ENCODE results near the gene NKX3-2. TPM values are rescaled to one million over a fixed set of nuclear protein-coding genes. Genes with fewer than 3 reads are reported as not detected.

Gene NKX3-2
- total RNA-seq, 1 donor from 2014 or later = not detected

GRCh38 chr4:13523591-13524503, 20.5 kb downstream of the NKX3-2 start:
- no peak for TF ChIP-seq CTCF (IDR thresholded peaks at IDR 0.05; ENCODE audit: insufficient read depth, low read length, poor library complexity, severe bottlenecking)

GRCh38 chr4:13523105-13523477, 21.2 kb downstream of the NKX3-2 start:
- no peak for DNase-seq (ENCODE audit: low read depth)
- no peak overlapping the region for H3K4me3 ChIP-seq (ENCODE audit: low read depth, low read length)
- no peak for TF ChIP-seq CTCF (IDR thresholded peaks at IDR 0.05; ENCODE audit: insufficient read depth, low read length, poor library complexity, severe bottlenecking)
- no peaks in the 10 kb centered on the region for H3K36me3 ChIP-seq (ENCODE audit: control insufficient read depth, insufficient read depth, low read length)
- H3K27me3 ChIP-seq (ENCODE audit: control insufficient read depth, insufficient read depth, low read length) = peaks cover 66% of the 10 kb centered on the region

More at GRCh38 chr4:13523591-13524503, 20.5 kb downstream of the NKX3-2 start:
- H3K36me3 ChIP-seq (ENCODE audit: control insufficient read depth, insufficient read depth, low read length) = no peaks in the 10 kb centered on the region
- DNase-seq (ENCODE audit: low read depth) = no peak
- H3K4me3 ChIP-seq (ENCODE audit: low read depth, low read length) = no peak overlapping the region
- H3K27me3 ChIP-seq (ENCODE audit: control insufficient read depth, insufficient read depth, low read length) = peaks cover 74% of the 10 kb centered on the region

- no peak for TF ChIP-seq CTCF (IDR thresholded peaks at IDR 0.05; ENCODE audit: insufficient read depth, low read length, poor library complexity, severe bottlenecking)
- DNase-seq (ENCODE audit: low read depth) = no peak
- Histone ChIP-seq H3K36me3 (ENCODE audit: control insufficient read depth, insufficient read depth, low read length) (no peaks in the 10 kb centered on the region), H3K27me3 (ENCODE audit: control insufficient read depth, insufficient read depth, low read length) (peaks cover 60% of the 10 kb centered on the region), H3K4me3 (ENCODE audit: low read depth, low read length) (no peak overlapping the region)
These were observed 21.8 kb downstream of the NKX3-2 start for GRCh38 chr4:13522282-13523104.

GRCh38 chr4:13521047-13521446, 23.3 kb downstream of the NKX3-2 start:
- DNase-seq (ENCODE audit: low read depth) = no peak
- H3K36me3 ChIP-seq (ENCODE audit: control insufficient read depth, insufficient read depth, low read length) = no peaks in the 10 kb centered on the region
- H3K27me3 ChIP-seq (ENCODE audit: control insufficient read depth, insufficient read depth, low read length) = peaks cover 46% of the 10 kb centered on the region
- no peak overlapping the region for H3K4me3 ChIP-seq (ENCODE audit: low read depth, low read length)
- no peak for TF ChIP-seq CTCF (IDR thresholded peaks at IDR 0.05; ENCODE audit: insufficient read depth, low read length, poor library complexity, severe bottlenecking)

GRCh38 chr4:13516315-13516860, 27.9 kb downstream of the NKX3-2 start:
- Histone ChIP-seq H3K36me3 (ENCODE audit: control insufficient read depth, insufficient read depth, low read length) (no peaks in the 10 kb centered on the region), H3K4me3 (ENCODE audit: low read depth, low read length) (no peak overlapping the region), H3K27me3 (ENCODE audit: control insufficient read depth, insufficient read depth, low read length) (peaks cover 4% of the 10 kb centered on the region)
- no peak for DNase-seq (ENCODE audit: low read depth)
- TF ChIP-seq CTCF (IDR thresholded peaks at IDR 0.05; ENCODE audit: insufficient read depth, low read length, poor library complexity, severe bottlenecking) = no peak

All from kidney epithelial cell (primary cell).